HG03571 (cell line): ENCODE measurements around the gene USP13.

ENCODE experiments used
- ATAC-seq: cut with Tn5 transposase; IDR thresholded peaks from one replicate; pipeline ENCODE4 v1.9.1; 2021; ENCODE audit not compliant: unreplicated experiment

Gene USP13

GRCh38 chr3:179837374-179837773 is 184.5 kb downstream of the USP13 start:
- no peak for ATAC-seq
